HL-60 (cell line): Measurements from ENCODE around the gene CUTC.

Experiments used
- GABPA ChIP-seq: IDR thresholded peaks from 2 replicates; pipeline ENCODE4 v1.6.1; 2012; ENCODE audit warnings: low read depth
- TF ChIP-seq, protein P1 (sequence below): IDR thresholded peaks from one replicate; pipeline ENCODE4 v1.5.1; 2011; ENCODE audit warnings: low read length, control low read depth, inconsistent platforms; ENCODE audit not compliant: insufficient read depth
- TF ChIP-seq, protein P2 (sequence below): IDR thresholded peaks from 2 replicates; pipeline ENCODE4 v1.6.1; 2012; ENCODE audit warnings: low read depth; ENCODE audit not compliant: insufficient replicate concordance

DNA sequence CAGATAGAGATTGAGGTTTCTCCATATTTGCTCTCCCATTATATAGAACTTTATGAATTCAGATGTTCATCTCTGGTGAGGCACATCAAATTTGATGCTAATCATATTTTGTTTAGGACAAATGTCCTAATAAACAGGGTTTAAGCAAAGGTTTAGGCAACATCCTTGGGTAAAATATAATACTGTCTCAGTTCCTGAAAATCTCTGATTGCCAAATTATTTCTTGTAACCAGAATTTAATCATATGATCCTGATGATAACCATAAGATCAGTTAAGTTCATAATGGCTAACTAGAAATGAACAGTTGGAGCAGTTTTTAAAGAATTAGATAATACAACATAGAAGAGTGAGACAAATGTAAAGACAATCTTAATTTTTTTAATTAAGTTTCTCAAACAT lies 18.6 kb downstream of the CUTC start:
- TF ChIP-seq, protein P1, sequence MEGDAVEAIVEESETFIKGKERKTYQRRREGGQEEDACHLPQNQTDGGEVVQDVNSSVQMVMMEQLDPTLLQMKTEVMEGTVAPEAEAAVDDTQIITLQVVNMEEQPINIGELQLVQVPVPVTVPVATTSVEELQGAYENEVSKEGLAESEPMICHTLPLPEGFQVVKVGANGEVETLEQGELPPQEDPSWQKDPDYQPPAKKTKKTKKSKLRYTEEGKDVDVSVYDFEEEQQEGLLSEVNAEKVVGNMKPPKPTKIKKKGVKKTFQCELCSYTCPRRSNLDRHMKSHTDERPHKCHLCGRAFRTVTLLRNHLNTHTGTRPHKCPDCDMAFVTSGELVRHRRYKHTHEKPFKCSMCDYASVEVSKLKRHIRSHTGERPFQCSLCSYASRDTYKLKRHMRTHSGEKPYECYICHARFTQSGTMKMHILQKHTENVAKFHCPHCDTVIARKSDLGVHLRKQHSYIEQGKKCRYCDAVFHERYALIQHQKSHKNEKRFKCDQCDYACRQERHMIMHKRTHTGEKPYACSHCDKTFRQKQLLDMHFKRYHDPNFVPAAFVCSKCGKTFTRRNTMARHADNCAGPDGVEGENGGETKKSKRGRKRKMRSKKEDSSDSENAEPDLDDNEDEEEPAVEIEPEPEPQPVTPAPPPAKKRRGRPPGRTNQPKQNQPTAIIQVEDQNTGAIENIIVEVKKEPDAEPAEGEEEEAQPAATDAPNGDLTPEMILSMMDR = no peak
- TF ChIP-seq, protein P2, sequence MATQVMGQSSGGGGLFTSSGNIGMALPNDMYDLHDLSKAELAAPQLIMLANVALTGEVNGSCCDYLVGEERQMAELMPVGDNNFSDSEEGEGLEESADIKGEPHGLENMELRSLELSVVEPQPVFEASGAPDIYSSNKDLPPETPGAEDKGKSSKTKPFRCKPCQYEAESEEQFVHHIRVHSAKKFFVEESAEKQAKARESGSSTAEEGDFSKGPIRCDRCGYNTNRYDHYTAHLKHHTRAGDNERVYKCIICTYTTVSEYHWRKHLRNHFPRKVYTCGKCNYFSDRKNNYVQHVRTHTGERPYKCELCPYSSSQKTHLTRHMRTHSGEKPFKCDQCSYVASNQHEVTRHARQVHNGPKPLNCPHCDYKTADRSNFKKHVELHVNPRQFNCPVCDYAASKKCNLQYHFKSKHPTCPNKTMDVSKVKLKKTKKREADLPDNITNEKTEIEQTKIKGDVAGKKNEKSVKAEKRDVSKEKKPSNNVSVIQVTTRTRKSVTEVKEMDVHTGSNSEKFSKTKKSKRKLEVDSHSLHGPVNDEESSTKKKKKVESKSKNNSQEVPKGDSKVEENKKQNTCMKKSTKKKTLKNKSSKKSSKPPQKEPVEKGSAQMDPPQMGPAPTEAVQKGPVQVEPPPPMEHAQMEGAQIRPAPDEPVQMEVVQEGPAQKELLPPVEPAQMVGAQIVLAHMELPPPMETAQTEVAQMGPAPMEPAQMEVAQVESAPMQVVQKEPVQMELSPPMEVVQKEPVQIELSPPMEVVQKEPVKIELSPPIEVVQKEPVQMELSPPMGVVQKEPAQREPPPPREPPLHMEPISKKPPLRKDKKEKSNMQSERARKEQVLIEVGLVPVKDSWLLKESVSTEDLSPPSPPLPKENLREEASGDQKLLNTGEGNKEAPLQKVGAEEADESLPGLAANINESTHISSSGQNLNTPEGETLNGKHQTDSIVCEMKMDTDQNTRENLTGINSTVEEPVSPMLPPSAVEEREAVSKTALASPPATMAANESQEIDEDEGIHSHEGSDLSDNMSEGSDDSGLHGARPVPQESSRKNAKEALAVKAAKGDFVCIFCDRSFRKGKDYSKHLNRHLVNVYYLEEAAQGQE = no peak
- TF ChIP-seq GABPA = no peak
